Stimulated activated CD8-positive, alpha-beta memory T cell treated with anti-CD3 and anti-CD28 coated beads, Interleukin-15, amount 100 ng/mL, for 4 hours (primary cell): ENCODE measurements around the gene IL18BP.

ENCODE experiments used
- DNase-seq, 2 donors: peaks; one replicate each; pipeline ENCODE4 v3.0.0-alpha.2; 2020; ENCODE audit warnings: low read depth in 2 of 2

IL18BP gene

GRCh38 chr11:71996946-71997345 lies 1.8 kb upstream of the IL18BP start:
- DNase-seq = no peak

GRCh38 chr11:71997594-71997993 lies 1.1 kb upstream of the IL18BP start:
- no peak for DNase-seq

GRCh38 chr11:71998061-71998460 lies 648 bp upstream of the IL18BP start:
- DNase-seq = no peak

GRCh38 chr11:71999362-71999761 lies 653 bp downstream of the IL18BP start:
- DNase-seq = no peak

- DNase-seq = no peak
These were observed 1.1 kb downstream of the IL18BP start for GRCh38 chr11:71999798-72000197.

GRCh38 chr11:72000202-72000867 lies 1.6 kb downstream of the IL18BP start:
- DNase-seq = no peak

GRCh38 chr11:72001285-72001684 lies 2.6 kb downstream of the IL18BP start:
- no peak for DNase-seq

GRCh38 chr11:72001834-72002591 lies 3.3 kb downstream of the IL18BP start:
- DNase-seq = no peak

- DNase-seq = no peak
These were observed 4.4 kb downstream of the IL18BP start for GRCh38 chr11:72002841-72003775.

GRCh38 chr11:72003776-72004171 lies 5.1 kb downstream of the IL18BP start:
- no peak for DNase-seq

GRCh38 chr11:72004515-72005346 lies 6.0 kb downstream of the IL18BP start:
- no peak for DNase-seq

- no peak for DNase-seq
These were observed 6.9 kb downstream of the IL18BP start for GRCh38 chr11:72005347-72006260.

- DNase-seq = no peak
These were observed 7.8 kb downstream of the IL18BP start for GRCh38 chr11:72006309-72007088.

GRCh38 chr11:72007089-72007476 lies 8.4 kb downstream of the IL18BP start:
- no peak for DNase-seq

GRCh38 chr11:72007587-72007986 lies 8.9 kb downstream of the IL18BP start:
- no peak for DNase-seq

- DNase-seq = no peak
These were observed 10.0 kb downstream of the IL18BP start for GRCh38 chr11:72008728-72009127.

- no peak for DNase-seq
These were observed 10.4 kb downstream of the IL18BP start for GRCh38 chr11:72009156-72009555.

- no peak for DNase-seq
These were observed 12.0 kb downstream of the IL18BP start for GRCh38 chr11:72010529-72011233.

- DNase-seq = no peak
These were observed 13.5 kb downstream of the IL18BP start for GRCh38 chr11:72012091-72012630.
